HPDE6-E6E7 (cell line): ENCODE results near the gene MBNL2.

Source experiments
- DNase-seq: peaks from one replicate; pipeline ENCODE4 v3.0.0; 2011; ENCODE audit warnings: missing footprints; ENCODE audit errors: extremely low spot score

Gene MBNL2

DNA sequence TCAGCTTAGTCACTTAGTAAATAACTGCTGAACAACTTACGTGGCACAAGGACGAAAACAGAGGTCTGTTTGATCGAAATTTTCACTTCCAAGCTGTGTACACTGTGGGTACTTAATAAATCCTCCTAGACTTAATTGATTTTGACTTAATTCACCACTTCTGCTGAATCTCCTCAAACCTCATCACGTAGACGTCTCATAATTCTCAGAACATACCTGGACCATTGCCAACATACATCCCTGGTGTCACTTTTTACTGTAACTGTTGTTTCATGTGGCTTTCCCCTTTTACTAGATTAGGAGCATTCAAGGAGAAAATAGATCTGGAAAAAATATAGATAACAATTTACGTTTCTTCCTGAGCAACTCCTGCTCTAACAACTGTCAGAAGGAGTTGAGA is 105.0 kb downstream of the MBNL2 start:
- no peak for DNase-seq

DNA sequence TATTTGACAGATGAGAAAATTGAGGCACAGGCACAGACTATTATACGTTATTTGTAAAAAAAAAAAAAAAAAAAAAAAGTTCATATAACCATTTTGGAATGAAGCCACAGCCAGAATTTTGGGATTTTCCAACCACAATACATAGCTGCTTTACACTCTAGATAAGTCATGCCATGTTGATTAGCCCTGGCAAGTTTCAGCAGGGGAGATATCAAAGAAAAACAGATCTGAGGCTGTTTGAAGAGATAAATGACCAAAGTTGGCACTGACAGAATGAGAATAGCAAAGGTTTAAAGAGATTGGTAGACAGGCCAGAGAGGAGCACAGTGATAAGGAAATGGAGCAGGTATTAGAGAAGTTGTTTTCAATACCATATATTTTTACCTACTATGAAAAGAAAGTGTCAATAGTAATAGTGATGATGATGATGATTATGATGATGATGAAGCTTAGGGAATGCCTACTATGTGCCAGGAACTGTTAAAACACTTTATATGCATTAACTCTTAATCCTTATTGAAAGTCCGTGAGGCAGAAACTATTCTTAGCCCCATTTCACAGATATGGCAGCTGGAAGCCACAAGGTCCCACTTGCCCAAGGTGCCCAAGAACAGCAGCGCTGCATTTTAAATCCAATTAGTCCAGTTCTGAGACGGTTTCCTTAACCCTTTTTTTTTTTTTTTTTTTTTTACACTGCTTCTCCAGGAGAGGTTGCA is 105.5 kb downstream of the MBNL2 start:
- no peak for DNase-seq

- DNase-seq, result no peak
These were observed 106.2 kb downstream of the MBNL2 start for GRCh38 chr13:97328222-97328790.

- DNase-seq, result no peak
These were observed 107.2 kb downstream of the MBNL2 start for GRCh38 chr13:97329331-97329730.

DNA sequence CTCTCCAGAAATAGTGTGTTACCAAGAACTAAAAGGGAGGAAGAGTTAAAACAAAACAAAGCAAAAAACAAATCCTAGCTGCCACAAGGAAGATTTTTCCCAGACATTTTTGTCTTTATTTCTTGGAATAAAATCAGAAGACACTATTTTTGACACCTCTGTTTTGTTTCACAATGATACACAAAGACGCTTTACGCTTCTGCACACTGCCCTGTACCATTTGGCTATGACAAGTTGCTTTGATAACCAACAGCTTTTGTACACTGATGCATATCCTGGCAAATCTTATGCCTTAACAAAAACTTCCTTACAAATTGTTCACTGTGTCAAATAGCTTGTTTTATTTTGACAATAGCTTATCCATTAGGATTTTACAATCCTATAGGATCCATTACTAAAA is 108.3 kb downstream of the MBNL2 start:
- DNase-seq, result no peak

- no peak for DNase-seq
These were observed 110.6 kb downstream of the MBNL2 start for GRCh38 chr13:97332742-97333141.

- DNase-seq, result no peak
These were observed 111.8 kb downstream of the MBNL2 start for GRCh38 chr13:97333983-97334382.

DNA sequence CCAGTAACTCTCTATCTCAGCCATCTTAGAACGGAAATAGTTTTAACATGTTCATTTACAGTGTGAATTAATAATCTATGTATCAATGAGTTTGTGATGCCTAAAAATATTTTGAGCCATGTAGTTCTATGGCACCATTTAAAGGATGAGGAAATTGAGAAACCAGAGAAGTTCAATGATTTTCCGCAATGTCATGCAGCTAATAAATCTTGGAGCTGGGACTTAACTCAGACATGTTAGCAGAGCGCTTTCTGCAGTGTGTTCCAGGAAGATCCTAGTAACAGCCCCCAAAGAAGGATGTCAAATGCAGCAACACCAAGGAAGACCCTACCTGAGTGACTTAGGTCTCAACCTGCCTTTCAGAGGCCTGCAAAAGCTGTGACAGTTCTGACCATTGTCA is 112.6 kb downstream of the MBNL2 start:
- no peak for DNase-seq

DNA sequence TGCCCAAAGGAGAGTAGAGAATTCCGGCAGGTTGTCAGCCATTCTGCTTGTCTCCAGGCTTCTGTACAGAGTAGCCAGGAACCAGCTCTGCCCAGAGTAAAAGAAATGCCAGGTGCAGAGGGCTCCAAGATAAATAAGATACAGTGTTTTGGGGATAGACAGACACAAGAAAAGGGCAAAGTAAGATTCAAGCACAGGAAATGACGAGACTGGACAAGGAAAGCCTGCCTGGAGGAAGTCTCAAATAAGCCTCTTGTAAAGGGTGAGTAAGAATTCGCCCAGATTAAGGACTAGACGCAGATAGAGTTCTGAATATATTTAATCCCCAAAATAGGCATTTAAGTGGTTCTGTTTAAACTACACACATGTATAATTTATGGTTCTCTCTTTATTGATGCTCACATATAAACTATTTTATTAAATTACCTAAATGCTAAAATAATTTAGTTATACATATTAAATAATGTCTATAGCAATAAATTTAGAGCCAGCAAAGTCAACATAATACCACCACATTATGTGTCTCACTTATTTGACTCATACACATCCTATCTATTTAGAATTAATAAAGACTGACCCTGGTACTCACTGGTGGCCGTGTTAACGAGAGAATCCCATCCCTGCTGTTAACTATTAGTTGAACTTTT is 113.5 kb downstream of the MBNL2 start:
- DNase-seq, result no peak

- DNase-seq, result no peak
These were observed 115.9 kb downstream of the MBNL2 start for GRCh38 chr13:97337985-97338499.

GRCh38 chr13:97338571-97338970 is 116.4 kb downstream of the MBNL2 start:
- DNase-seq, result no peak

DNA sequence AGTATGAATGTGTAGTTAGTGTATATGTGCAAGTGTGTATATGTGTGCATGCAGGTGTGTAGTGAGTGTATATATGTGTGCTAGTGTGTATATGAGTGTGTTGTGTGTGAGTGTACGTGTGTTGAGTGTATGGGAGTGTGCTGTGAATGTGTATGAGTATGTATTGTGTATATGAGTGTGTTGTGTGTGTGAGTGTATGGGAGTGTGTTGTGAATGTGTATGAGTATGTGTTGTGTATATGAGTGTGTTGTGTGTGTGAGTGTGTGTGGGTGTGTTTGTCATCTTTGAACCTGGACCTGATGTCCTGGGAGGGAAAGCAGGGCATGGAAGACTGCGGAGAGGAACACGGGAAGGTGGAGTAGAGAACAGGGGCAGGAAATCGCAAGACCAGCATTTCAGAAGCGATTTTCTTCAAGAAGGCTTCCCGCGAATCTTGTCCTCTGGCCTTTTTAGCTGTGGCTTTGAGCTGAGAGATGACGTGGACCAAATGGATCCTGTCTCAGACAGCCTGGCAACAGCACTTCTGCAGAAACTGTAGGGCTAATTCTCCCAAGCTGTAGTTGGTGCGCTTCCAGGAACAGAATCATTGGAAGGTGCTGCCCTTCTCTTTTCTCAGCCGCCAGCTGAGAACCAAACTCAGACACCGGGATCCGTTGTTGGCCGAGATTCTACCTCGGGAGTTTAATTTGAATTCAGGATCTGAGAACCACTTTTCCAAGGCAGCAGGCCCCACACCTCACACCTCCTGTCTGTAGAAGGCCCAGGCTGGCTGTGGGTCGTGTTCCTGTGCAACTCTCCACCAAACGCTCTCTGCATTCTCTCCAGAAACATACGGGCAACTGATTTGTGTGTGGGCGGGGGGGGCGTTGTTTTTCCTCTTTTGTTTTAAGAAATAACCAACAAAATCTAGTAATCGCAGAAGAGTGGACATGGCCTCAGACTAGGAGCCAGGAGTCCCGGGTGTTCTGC is 117.2 kb downstream of the MBNL2 start:
- DNase-seq, result no peak

- no peak for DNase-seq
These were observed 118.0 kb downstream of the MBNL2 start for GRCh38 chr13:97339988-97340749.

DNA sequence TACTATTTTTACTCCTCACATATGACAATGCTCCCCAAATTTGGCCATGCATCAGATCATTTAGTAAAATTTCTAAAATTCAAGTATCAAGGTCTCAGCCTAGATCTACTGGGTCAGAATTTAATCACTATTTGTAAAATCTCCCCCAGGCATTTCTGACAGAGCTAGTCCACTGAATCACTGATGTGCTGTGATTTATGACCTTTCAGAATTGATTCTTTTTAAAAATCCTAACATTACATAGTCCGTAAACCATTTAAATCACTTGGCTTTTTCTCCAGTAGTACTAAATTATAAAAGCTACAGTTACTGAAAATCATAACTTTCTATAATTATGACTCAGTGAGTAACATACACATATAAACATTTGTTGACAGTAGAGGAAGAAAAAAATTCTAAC is 119.0 kb downstream of the MBNL2 start:
- no peak for DNase-seq

- no peak for DNase-seq
These were observed 120.0 kb downstream of the MBNL2 start for GRCh38 chr13:97342136-97342535.

DNA sequence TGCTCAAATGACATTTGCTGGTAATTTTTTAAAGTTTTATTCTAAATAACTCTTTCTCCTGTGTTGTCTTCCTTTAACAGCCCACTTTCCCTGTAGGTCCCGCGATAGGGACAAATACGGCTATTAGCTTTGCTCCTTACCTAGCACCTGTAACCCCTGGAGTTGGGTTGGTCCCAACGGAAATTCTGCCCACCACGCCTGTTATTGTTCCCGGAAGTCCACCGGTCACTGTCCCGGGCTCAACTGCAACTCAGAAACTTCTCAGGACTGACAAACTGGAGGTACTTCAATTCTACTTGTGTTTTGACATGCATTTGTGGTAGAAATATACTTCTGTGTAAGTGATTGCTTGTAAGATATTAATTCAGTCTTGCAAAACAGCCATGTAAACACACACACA is 120.8 kb downstream of the MBNL2 start:
- DNase-seq, result no peak

GRCh38 chr13:97344265-97345175 is 122.4 kb downstream of the MBNL2 start:
- peak; percentile 19 for DNase-seq

GRCh38 chr13:97346097-97346496 is 124.0 kb downstream of the MBNL2 start:
- no peak for DNase-seq

DNA sequence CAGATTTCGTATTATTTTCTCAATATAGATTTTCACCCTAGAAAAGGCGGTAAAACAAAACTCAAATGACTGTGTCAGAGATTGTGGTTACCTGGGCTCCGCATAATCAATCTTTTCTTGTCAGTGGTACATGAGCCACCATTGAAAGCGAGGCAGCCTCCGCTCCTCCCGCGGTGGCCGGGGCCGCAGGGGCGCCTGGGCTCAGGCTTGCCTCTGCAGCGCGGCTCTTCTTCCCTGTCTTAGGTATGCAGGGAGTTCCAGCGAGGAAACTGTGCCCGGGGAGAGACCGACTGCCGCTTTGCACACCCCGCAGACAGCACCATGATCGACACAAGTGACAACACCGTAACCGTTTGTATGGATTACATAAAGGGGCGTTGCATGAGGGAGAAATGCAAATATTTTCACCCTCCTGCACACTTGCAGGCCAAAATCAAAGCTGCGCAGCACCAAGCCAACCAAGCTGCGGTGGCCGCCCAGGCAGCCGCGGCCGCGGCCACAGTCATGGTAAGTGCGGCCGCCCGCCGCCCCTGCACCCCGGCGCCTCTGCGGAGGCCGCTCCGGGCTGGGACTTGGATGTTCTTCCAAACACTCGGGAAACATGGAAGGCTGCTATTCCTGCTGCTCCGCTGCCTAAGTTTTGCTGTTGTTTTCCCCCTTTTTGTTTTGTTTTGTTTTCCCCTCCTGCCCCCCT is 124.6 kb downstream of the MBNL2 start:
- DNase-seq, result no peak
